ENCODE results near the gene BOLA2B.
"Not testable (repeated sequence)": the region's sequence is repeated elsewhere in the genome, so short reads cannot be mapped to it uniquely, and the experiment has no call there.

- TF ChIP-seq CTCF, EP300, POLR2AphosphoS5 (IDR thresholded peaks at IDR 0.05): not testable (repeated sequence)
These were observed 2.3 kb downstream of the BOLA2B start for GRCh38 chr16:30191158-30191557.

Data from suprapubic skin (tissue), 4 donors.